ENCODE data around the gene VKORC1.

DNA sequence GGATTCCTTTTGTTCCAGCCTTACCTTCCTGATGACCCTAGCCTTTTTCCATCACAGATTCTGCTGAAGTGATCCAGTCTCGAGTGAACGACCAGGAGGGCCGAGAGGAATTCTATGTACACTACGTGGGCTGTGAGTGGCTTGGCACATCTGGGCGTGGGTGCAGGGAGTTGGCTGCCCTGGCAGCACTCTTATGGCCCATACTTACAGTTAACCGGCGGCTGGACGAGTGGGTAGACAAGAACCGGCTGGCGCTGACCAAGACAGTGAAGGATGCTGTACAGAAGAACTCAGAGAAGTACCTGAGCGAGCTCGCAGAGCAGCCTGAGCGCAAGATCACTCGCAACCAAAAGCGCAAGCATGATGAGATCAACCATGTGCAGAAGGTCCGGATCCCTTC lies 25.5 kb upstream of the VKORC1 start:
- TF ChIP-seq EZH2 (IDR thresholded peaks at IDR 0.05; ENCODE audit: borderline replicate concordance, low read length), result no peak
- TF ChIP-seq, protein P1, sequence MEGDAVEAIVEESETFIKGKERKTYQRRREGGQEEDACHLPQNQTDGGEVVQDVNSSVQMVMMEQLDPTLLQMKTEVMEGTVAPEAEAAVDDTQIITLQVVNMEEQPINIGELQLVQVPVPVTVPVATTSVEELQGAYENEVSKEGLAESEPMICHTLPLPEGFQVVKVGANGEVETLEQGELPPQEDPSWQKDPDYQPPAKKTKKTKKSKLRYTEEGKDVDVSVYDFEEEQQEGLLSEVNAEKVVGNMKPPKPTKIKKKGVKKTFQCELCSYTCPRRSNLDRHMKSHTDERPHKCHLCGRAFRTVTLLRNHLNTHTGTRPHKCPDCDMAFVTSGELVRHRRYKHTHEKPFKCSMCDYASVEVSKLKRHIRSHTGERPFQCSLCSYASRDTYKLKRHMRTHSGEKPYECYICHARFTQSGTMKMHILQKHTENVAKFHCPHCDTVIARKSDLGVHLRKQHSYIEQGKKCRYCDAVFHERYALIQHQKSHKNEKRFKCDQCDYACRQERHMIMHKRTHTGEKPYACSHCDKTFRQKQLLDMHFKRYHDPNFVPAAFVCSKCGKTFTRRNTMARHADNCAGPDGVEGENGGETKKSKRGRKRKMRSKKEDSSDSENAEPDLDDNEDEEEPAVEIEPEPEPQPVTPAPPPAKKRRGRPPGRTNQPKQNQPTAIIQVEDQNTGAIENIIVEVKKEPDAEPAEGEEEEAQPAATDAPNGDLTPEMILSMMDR (conservative IDR thresholded peaks at IDR 0.05 in 1 of 2, IDR thresholded peaks at IDR 0.05 in 1 of 2; ENCODE audit: extremely low read depth in 1 of 2, insufficient read depth in 1 of 2, low read depth in 1 of 2, low read length in 2 of 2), result no peak
